ENCODE data around the gene CDKN2C.
"Not testable (repeated sequence)": the region's sequence is repeated elsewhere in the genome, so short reads cannot be mapped to it uniquely, and the experiment has no call there.

Gene CDKN2C

DNA sequence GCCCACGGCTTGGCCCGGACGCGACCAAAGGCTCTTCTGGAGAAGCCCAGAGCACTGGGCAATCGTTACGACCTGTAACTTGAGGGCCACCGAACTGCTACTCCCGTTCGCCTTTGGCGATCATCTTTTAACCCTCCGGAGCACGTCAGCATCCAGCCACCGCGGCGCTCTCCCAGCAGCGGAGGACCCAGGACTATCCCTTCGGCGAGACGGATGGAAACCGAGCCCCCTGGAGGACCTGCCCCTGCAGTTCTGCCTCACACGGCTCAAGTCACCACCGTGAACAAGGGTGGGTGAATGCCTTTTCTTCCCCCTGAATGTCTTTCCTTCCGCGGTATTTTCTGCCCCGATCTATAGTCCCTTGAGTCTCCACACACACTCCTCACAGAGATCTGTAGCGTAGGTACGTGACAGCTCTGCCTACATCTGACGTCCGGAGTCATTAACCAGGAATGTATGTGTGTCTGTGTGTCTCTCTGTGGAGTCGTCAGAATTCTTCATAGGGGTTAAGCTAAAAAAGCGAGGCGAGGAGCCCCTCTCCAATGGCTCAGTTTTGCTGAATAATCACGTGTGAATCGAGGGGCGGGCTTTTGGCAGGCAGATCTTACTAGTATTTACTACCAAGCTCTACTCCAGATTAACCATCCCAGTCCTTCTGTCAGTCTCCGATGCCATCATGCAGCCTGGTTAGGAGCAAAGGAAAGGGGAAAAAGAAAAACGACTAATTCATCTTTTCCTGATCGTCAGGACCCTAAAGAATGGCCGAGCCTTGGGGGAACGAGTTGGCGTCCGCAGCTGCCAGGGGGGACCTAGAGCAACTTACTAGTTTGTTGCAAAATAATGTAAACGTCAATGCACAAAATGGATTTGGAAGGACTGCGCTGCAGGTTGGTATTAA lies at the start of gene CDKN2C:
Gene CDKN2C (plus strand): TSS at position 635 of the 898 bp plus-strand sequence. CDS start 124 bp downstream, at position 759.
- peak; percentile 79 for DNase-seq

- DNase-seq, result no peak
Measured at GRCh38 chr1:50920409-50920808, 49.6 kb upstream of the CDKN2C start.

- no peak for DNase-seq
Measured at GRCh38 chr1:50921029-50921428, 49.0 kb upstream of the CDKN2C start.

DNA sequence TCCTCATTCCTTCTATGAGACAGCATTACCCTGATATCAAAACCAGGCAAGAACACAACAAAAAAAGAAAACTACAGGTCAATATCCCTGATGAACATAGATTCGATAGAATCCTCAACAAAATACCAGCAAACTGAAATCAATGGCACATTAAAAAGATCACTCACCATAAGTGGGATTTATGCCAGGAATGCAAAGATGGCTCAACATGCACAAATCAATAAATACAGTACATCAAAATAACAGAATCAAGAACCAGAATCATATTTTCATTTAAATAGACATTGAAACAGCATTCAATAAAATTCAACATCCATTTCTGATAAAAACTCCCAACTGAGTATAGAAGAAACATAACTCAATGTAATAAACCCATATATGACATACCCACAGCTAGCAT lies 46.5 kb upstream of the CDKN2C start:
- no peak for DNase-seq

GRCh38 chr1:50929376-50929958 lies 40.6 kb upstream of the CDKN2C start:
- DNase-seq, result no peak

GRCh38 chr1:50930193-50930592 lies 39.9 kb upstream of the CDKN2C start:
- no peak for DNase-seq

DNA sequence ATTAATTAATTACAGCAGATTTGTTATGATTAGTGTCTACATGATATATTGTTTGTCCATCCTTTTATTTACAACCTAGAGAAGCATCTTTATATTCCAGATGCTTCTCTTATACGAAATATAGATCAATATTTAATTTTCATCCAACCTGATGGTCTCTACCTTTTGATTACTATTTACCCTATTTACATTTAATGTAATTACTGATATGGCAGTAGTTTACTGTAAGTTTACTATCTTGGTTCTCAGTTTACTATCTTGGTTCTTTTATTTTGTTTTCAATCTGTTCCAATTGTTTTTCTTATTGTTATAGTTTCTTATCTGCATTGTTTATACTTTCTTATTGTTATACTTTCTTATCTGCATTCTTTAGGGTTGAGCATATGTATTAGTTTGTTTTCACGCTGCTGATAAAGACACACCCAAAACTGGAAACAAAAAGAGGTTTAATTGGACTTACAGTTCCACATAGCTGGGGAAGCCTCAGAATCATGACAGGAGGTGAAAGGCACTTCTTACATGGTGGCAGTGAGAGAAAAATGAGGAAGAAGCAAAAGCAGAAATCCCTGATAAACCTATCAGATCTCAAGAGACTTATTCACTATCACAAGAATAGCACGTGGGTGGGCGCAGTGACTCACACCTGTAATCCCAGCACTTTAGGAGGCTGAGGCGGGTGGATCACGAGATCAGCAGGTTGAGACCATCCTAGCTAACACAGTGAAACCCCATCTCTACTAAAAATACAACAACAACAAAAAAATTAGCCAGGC lies 38.9 kb upstream of the CDKN2C start:
- DNase-seq, result no peak

DNA sequence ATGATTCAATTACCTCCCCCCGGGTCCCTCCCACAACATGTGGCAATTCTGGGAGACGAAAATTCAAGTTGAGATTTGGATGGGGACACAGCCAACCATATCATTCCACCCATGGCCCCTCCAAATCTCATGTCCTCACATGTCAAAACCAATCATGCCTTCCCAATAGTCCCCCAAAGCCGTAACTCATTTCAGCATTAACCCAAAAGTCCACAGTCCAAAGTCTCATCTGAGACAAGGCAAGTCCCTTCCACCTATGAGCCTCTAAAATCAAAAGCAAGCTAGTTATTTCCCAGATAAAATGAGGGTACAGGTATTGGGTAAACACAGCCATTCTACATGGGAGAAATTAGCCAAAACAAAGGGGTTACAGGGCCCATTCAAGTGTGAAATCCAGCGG lies 38.0 kb upstream of the CDKN2C start:
- not testable (repeated sequence) for DNase-seq

DNA sequence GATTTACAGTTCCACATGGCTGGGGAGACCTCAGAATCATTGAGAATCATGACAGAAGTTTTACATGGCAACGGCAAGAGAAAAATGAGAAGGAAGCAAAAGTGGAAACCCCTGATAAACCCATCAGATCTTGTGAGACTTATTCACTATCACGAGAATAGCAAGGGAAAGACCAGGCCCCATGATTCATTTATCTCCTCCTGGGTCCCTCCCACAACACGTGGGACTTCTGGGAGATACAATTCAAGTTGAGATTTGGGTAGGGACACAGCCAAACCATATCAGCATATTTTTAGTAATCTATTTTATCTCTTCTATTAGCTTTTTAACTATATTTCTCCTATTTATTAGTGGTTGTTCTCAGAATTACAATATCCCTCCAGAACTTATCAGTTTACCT lies 36.3 kb upstream of the CDKN2C start:
- not testable (repeated sequence) for DNase-seq

GRCh38 chr1:50934838-50935237 lies 35.2 kb upstream of the CDKN2C start:
- no peak for DNase-seq

- DNase-seq, result not testable (repeated sequence)
Measured at GRCh38 chr1:50935276-50935675, 34.8 kb upstream of the CDKN2C start.

DNA sequence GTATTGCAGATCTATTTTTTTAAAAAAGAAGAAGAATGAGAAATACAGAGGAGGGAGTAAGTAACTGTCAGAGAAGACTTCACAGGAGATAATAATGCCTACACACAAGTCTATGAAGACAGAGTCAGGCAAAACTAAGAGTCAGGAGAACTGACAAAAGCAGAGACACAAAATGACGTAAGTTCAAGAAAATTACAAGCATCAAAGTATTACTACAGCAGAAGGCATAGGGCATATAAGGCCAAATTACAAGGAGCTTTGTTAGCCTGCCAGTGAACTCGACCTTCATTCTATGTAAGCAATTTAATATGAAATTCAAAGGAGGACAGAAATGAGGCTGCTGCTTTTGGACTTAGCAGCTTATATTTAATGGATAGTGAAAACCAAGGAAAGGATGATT lies 33.7 kb upstream of the CDKN2C start:
- no peak for DNase-seq

DNA sequence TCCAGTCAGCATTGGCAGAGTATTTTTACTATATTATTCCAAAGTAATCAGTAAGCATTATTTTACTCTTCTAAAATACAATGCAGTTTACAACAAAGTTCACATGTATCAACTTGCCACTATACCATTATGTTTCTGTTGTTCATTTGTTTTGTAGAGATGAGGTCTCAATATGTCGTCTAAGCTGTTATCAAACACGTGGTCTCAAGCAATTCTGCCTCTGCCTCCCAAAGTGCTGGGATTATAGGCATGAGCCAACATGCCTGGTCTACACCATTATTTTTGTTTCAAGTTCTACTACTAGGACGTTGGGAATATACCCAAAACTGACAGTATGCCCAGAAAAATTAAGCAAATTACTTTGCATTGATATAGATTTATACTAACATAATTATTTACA lies 29.8 kb upstream of the CDKN2C start:
- no peak for DNase-seq

GRCh38 chr1:50942334-50942733 lies 27.7 kb upstream of the CDKN2C start:
- no peak for DNase-seq

DNA sequence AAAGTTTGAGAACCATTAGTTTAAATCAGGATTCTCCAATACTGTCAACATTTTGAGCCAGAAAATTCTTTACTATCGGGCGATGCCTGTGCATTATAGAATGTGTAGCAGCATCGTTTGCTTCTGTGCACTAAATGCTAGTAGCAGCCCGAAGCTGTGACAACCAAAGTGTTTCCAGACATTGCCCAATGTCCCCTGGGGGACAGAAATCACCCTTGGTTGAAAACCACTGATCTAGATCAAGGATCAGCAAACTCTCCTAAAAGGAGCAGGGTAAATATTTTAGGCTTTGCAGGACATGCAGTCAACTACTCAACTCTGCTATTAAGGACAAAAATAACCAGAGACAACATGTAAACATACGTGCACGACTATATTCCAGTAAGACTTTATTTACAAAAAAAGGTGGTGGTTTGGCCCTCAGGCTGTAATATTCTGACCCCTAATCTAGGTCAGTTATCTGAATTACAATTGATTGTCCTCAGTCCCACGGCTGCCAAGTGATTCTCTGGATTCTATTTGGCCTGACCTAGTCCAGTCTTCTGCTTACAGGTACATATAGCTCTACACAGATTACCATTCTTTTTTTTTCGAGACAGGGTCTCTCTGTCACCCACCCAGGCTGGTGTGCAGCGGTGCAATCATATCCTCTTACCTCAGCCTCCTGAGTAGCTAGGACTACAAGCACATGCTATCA lies 20.6 kb upstream of the CDKN2C start:
- no peak for DNase-seq

DNA sequence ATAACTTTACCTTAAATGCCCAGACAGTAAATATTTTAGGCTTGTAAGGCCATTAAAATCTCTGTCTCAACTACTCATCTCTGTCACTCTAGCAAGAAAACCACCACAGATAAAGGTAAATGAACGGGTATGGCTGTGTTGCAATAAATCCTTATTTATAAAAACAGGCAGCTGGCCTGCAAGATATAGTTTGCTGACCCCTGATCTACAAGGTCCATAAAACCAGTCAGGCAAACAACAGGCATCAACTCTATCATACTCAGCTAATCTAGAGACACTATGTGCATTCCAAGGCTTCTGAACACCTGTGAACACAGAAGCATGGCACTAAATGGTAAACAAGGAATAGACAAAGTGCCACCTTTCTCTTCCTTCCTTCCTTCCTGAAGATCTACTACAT lies 19.6 kb upstream of the CDKN2C start:
- DNase-seq, result no peak

DNA sequence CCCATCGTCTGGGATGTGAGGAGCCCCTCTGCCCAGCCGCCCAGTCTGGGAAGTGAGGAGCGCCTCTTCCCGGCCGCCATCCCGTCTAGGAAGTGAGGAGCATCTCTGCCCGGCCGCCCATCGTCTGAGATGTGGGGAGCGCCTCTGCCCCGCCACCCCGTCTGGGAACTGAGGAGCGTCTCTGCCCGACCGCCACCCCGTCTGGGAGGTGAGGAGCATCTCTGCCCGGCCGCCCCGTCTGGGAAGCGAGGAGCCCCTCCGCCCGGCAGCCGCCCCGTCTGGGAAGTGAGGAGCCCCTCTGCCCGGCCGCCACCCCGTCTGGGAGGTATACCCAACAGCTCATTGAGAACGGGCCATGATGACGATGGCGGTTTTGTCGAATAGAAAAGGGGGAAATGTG lies 17.5 kb upstream of the CDKN2C start:
- DNase-seq, result not testable (repeated sequence)

DNA sequence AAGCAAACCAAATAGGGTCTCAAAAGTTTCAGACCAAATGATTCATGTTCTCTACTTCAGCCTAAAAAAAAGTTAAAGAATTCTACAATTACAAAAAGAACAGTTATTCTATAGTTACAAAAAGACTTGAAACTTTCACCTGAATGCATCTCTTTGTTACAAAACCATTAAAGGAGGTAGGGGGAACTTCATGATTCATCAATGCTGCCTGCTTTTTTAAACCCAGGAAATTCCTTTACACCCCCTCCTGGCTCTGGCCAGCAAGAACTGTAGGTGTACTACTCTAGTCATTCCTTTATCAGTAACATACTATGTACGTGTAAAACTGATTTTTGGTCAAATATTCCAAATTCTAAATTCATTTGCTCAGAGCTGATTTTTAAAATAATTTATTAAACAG lies 14.9 kb upstream of the CDKN2C start:
- no peak for DNase-seq

- DNase-seq, result peak; percentile 68
Measured at GRCh38 chr1:50959303-50959912, 10.6 kb upstream of the CDKN2C start.

DNA sequence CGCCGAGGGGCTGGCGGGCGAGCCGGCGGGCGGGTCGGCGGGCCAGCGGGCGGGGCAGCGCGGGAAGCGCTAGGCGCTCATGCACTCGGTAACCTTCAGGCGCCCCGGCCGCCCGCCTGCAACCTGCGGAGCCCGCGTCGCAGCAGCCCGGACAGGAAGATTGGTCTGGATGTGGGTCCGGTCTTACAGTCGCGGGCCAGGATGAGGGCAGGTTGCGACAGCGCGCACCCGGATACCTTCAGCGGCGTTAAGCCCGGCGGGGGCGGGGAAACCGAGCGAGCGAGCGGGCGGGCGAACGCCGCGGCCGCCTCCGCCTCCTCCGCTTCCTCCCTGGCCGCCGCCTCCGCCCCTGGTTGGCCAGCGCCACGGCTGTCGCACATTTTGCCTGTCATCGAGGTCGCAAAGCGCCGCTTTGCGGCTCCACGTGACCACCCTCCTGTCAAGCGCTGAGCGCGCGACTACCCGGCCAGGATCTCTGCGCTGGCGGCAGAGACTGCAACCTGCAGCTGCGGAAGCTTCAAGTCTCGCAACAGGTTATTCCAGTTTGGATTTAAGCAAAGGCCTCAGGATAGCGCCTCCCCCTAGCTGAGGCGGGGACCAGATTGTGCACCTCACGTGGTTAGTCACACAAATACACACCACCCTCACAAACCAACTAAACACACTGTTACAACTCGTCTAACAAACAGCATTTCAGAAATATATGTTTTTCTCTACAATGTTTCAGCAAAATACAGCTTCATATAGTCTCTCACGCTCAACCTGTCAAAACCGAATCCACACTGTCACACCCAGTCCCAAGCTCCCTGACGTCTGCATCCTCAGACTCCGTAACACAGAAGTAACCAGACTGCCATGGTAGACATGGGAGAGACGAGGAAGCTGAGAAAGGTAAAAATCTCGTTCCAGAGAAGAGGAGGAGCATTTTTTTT lies 9.9 kb upstream of the CDKN2C start, which contains the start of gene FAF1:
Gene FAF1 (minus strand): TSS at position 355 of the 932 bp plus-strand sequence. CDS start 456 bp downstream, outside the sequence.
- peak; percentile 99 for DNase-seq

DNA sequence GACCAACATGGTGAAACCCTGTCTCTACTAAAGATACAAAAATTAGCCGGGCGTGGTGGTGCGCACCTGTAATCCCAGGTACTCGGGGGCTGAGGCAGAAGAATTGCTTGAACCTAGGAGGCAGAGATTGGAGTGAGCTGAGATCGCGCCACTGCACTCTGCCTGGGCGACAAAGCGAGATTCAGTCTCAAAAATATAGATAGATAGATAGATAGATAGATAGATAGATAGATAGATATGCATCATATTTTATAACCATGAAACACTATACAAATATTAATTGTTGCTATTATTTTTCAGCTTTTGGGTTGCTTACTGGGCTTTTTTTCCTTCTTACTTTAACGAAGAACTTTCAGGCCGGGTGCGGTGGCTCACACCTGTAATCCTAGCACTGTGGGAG lies 5.2 kb upstream of the CDKN2C start:
- no peak for DNase-seq
